NCI-H1092 (cell line): ENCODE data around the gene PBRM1.

Experiments used
- DNase-seq: peaks from one replicate; lab custom pipeline; 2025; lab: John Stamatoyannopoulos, UW

Gene PBRM1

GRCh38 chr3:52509753-52510328, 175.9 kb downstream of the PBRM1 start:
- DNase-seq = no peak

GRCh38 chr3:52507359-52507758, 178.4 kb downstream of the PBRM1 start:
- DNase-seq = no peak

- no peak for DNase-seq
Observed at GRCh38 chr3:52506266-52506966, 179.3 kb downstream of the PBRM1 start.

GRCh38 chr3:52504977-52505376, 180.7 kb downstream of the PBRM1 start:
- no peak for DNase-seq

- no peak for DNase-seq
Observed at GRCh38 chr3:52503788-52504424, 181.8 kb downstream of the PBRM1 start.

GRCh38 chr3:52502808-52503350, 182.8 kb downstream of the PBRM1 start:
- DNase-seq = no peak

GRCh38 chr3:52502001-52502400, 183.7 kb downstream of the PBRM1 start:
- no peak for DNase-seq

GRCh38 chr3:52501046-52501445, 184.7 kb downstream of the PBRM1 start:
- no peak for DNase-seq

GRCh38 chr3:52498137-52499054, 187.3 kb downstream of the PBRM1 start:
- DNase-seq = no peak

- no peak for DNase-seq
Observed at GRCh38 chr3:52495777-52496602, 189.7 kb downstream of the PBRM1 start.
